NCI-H146 (cell line): Measurements from ENCODE around the gene WDR38.
A peak's percentile ranks its signal among the peaks of the same experiment; 100 is the strongest.

ENCODE experiments used
- DNase-seq: peaks from one replicate; lab custom pipeline; 2025; lab: John Stamatoyannopoulos, UW

The WDR38 gene

GRCh38 chr9:124858330-124859046 is 5.2 kb downstream of the WDR38 start:
- DNase-seq, result no peak

GRCh38 chr9:124859803-124860581 is 6.7 kb downstream of the WDR38 start:
- DNase-seq, result no peak

GRCh38 chr9:124860582-124861341 is 7.5 kb downstream of the WDR38 start:
- no peak for DNase-seq

- peak; percentile 89 for DNase-seq
These were observed 8.3 kb downstream of the WDR38 start, which contains the start of the genes ARPC5L and RPL35 for GRCh38 chr9:124861342-124862229. ARPC5L (plus strand) TSS chr9:124862130; CDS start chr9:124869291, 7,161 bp downstream. RPL35 (minus strand) TSS chr9:124861957; CDS start chr9:124861912, 45 bp downstream.

GRCh38 chr9:124863371-124863871 is 10.2 kb downstream of the WDR38 start:
- no peak for DNase-seq

- peak; percentile 79 for DNase-seq
These were observed 15.5 kb downstream of the WDR38 start for GRCh38 chr9:124868511-124869465.

- DNase-seq, result no peak
These were observed 16.3 kb downstream of the WDR38 start for GRCh38 chr9:124869466-124869985.

GRCh38 chr9:124869986-124870560 is 16.8 kb downstream of the WDR38 start:
- DNase-seq, result no peak

GRCh38 chr9:124870723-124871122 is 17.5 kb downstream of the WDR38 start:
- no peak for DNase-seq

- DNase-seq, result no peak
These were observed 17.9 kb downstream of the WDR38 start for GRCh38 chr9:124871156-124871561.

- DNase-seq, result no peak
These were observed 20.4 kb downstream of the WDR38 start for GRCh38 chr9:124873664-124874063.

- no peak for DNase-seq
These were observed 22.2 kb downstream of the WDR38 start for GRCh38 chr9:124875501-124875900.

- DNase-seq, result no peak
These were observed 23.9 kb downstream of the WDR38 start for GRCh38 chr9:124877021-124877782.

GRCh38 chr9:124878021-124878420 is 24.8 kb downstream of the WDR38 start:
- no peak for DNase-seq

GRCh38 chr9:124878518-124878917 is 25.3 kb downstream of the WDR38 start:
- DNase-seq, result no peak

- DNase-seq, result no peak
These were observed 26.0 kb downstream of the WDR38 start for GRCh38 chr9:124879226-124879625.

GRCh38 chr9:124880501-124880900 is 27.2 kb downstream of the WDR38 start:
- no peak for DNase-seq

- DNase-seq, result no peak
These were observed 28.0 kb downstream of the WDR38 start for GRCh38 chr9:124881138-124881743.
